A549 (cell line): ENCODE data around the gene ARHGAP40. TPM values are rescaled to one million over a fixed set of nuclear protein-coding genes. Genes with fewer than 3 reads are reported as not detected.

Experiments
- ATAC-seq, 2 experiments: fragments of 200-7000 bp in 1 of 2; fragments of >200 bp in 1 of 2; cut with Nextera tagmentation in 1 of 2; cut with Tn5 transposase in 1 of 2; 3 replicates each; pipeline versions ENCODE4 v1.8.0 to v1.9.1; 2018 to 2020; ENCODE audit warnings: mild to moderate bottlenecking in 1 of 2, moderate library complexity in 1 of 2
- CTCF ChIA-PET: fragments of 300-600 bp; sonication (Branson Sonifier 250); formaldehyde crosslinking; extraction: SDS; loops from one replicate; lab custom pipeline; 2021; ENCODE audit warnings: antibody characterized with exemption, inconsistent platforms; lab: Yijun Ruan, JAX
- POLR2A ChIA-PET: fragments of 350-600 bp; formaldehyde crosslinking; extraction: SDS; loops from one replicate; lab custom pipeline; 2021; ENCODE audit warnings: antibody characterized with exemption, inconsistent platforms; lab: Yijun Ruan, JAX
- DNase-seq, 2 experiments: peaks; one replicate each; pipeline versions ENCODE4 v3.0.0 to v3.0.0-alpha.2; 2011 to 2016; ENCODE audit warnings: low read depth in 1 of 2, low spot score in 1 of 2
- FAIRE-seq: peaks from 2 replicates; lab custom pipeline; 2011; peaks lifted over from hg19 to GRCh38; lab: Jason Lieb, UNC
- H3K27ac ChIP-seq, 2 experiments: fragments of >200 bp; sonication (Bioruptor Twin); formaldehyde crosslinking; 3 replicates each; pipeline ENCODE4 v1.5.1; 2016 to 2017
- H3K4me1 ChIP-seq: fragments of >200 bp; sonication (Bioruptor Twin); formaldehyde crosslinking; 3 replicates; pipeline ENCODE4 v1.6.1; 2016
- H3K4me2 ChIP-seq: fragments of >200 bp; sonication (Bioruptor Twin); formaldehyde crosslinking; 3 replicates; pipeline ENCODE4 v1.6.1; 2016
- H3K4me3 ChIP-seq: fragments of >200 bp; sonication (Bioruptor Twin); formaldehyde crosslinking; 3 replicates; pipeline ENCODE4 v1.5.1; 2016
- H3K9me3 ChIP-seq: fragments of >200 bp; sonication (Bioruptor Twin); formaldehyde crosslinking; 3 replicates; pipeline ENCODE4 v1.6.1; 2016
- BHLHE40 ChIP-seq: IDR thresholded peaks from 2 replicates; pipeline ENCODE4 v1.6.1; 2012; ENCODE audit warnings: low read depth, low read length, inconsistent platforms
- CHD2 ChIP-seq: fragments of 150-350 bp; IDR thresholded peaks from 2 replicates; pipeline ENCODE4 v1.6.1; 2014; ENCODE audit warnings: low read length; ENCODE audit not compliant: partially characterized antibody
- CHD4 ChIP-seq: fragments of 200-600 bp; sonication (generic); IDR thresholded peaks from 2 replicates; pipeline ENCODE4 v1.6.1; 2016; ENCODE audit warnings: antibody characterized with exemption, mild to moderate bottlenecking, borderline replicate concordance
- ELK1 ChIP-seq: fragments of 150-350 bp; IDR thresholded peaks from 2 replicates; pipeline ENCODE4 v1.6.1; 2014; ENCODE audit warnings: low read depth, mild to moderate bottlenecking, low read length
- EP300 ChIP-seq, 2 experiments: fragments of >200 bp; sonication (Bioruptor Twin); formaldehyde crosslinking; IDR thresholded peaks; 2 replicates in 1 of 2; 3 replicates in 1 of 2; pipeline ENCODE4 v1.6.1; 2016 to 2017
- FOSB ChIP-seq: fragments of 250-450 bp; sonication (Bioruptor Pico); IDR thresholded peaks from 2 replicates; pipeline ENCODE4 v1.5.0; 2020; ENCODE audit warnings: mild to moderate bottlenecking, moderate library complexity
- FOSL2 ChIP-seq, 2 experiments: fragments of 450-650 bp in 1 of 2; fragments of >200 bp in 1 of 2; sonication (Bioruptor Twin) in 1 of 2; formaldehyde crosslinking; IDR thresholded peaks; 2 replicates each; pipeline versions ENCODE4 v1.5.0 to v1.6.1; 2016 to 2020; ENCODE audit warnings: mild to moderate bottlenecking in 1 of 2, moderate library complexity in 1 of 2
- FOXS1 ChIP-seq: fragments of 250-450 bp; sonication (Bioruptor Pico); IDR thresholded peaks from 2 replicates; pipeline ENCODE4 v1.5.0; 2020; ENCODE audit warnings: mild to moderate bottlenecking, moderate library complexity
- HDAC2 ChIP-seq: fragments of 200-600 bp; sonication (generic); IDR thresholded peaks from 2 replicates; pipeline ENCODE4 v1.6.1; 2016
- HOXA7 ChIP-seq: fragments of 250-450 bp; sonication (Bioruptor Pico); IDR thresholded peaks from 2 replicates; pipeline ENCODE4 v1.5.0; 2020; ENCODE audit warnings: mild to moderate bottlenecking, moderate library complexity
- HOXB5 ChIP-seq: fragments of 250-450 bp; sonication (Bioruptor Pico); IDR thresholded peaks from 2 replicates; pipeline ENCODE4 v1.5.0; 2020; ENCODE audit warnings: mild to moderate bottlenecking, moderate library complexity
- JUN ChIP-seq, 2 experiments: fragments of >200 bp; sonication (Bioruptor Twin); formaldehyde crosslinking; IDR thresholded peaks; 2 replicates in 1 of 2; 3 replicates in 1 of 2; pipeline ENCODE4 v1.6.1; 2016 to 2017
- MAFK ChIP-seq: fragments of 450-650 bp; IDR thresholded peaks from 2 replicates; pipeline ENCODE4 v1.6.1; 2014; ENCODE audit not compliant: partially characterized antibody
- NR3C1 ChIP-seq: fragments of >200 bp; sonication (Bioruptor Twin); formaldehyde crosslinking; IDR thresholded peaks from 3 replicates; pipeline ENCODE4 v1.6.1; 2017
- PHF8 ChIP-seq: fragments of 200-600 bp; sonication (generic); IDR thresholded peaks from 2 replicates; pipeline ENCODE4 v1.6.1; 2016; ENCODE audit warnings: low read depth, mild to moderate bottlenecking, antibody characterized with exemption, moderate library complexity, borderline replicate concordance
- POLR2AphosphoS2 ChIP-seq: conservative IDR thresholded peaks from 2 replicates; pipeline ENCODE4 v1.6.1; 2012; ENCODE audit warnings: low read length, improper control_type of control experiment, inconsistent platforms
- RCOR1 ChIP-seq: fragments of 150-350 bp; IDR thresholded peaks from 2 replicates; pipeline ENCODE4 v1.6.1; 2014; ENCODE audit warnings: antibody characterized with exemption, low read length, low read depth
- TFCP2L1 ChIP-seq: fragments of 250-450 bp; sonication (Bioruptor Pico); IDR thresholded peaks from 2 replicates; pipeline ENCODE4 v1.5.0; 2021; ENCODE audit warnings: mild to moderate bottlenecking
- USF2 ChIP-seq: fragments of 450-650 bp; IDR thresholded peaks from 2 replicates; pipeline ENCODE4 v1.6.1; 2014; ENCODE audit warnings: antibody characterized with exemption
- ZFP36 ChIP-seq: fragments of 450-650 bp; IDR thresholded peaks from 2 replicates; pipeline ENCODE4 v1.6.1; 2014; ENCODE audit warnings: borderline replicate concordance; ENCODE audit not compliant: partially characterized antibody
- ZSCAN20 ChIP-seq: fragments of 250-450 bp; sonication (Bioruptor Pico); IDR thresholded peaks from 2 replicates; pipeline ENCODE4 v1.8.0; 2022; ENCODE audit warnings: mild to moderate bottlenecking, moderate library complexity
- WGBS: methylation state at CpG from one replicate; pipeline ENCODE4 v1.1.6; 2017; ENCODE audit errors: missing lambda C conversion rate; 5-methylcytosine and 5-hydroxymethylcytosine counted together
- polyA plus RNA-seq, 4 experiments: library from polyadenylated mRNA; depleted of rRNA in 3 of 4; stranded (reverse); fragments of >200 nt; fragmentation: RNase III in 1 of 4; extraction: RNeasy Plus Mini Kit Qiagen cat#74134 plus additional on column Dnase treatment in 1 of 4; gene quantifications; 2 replicates in 3 of 4; 3 replicates in 1 of 4; pipeline ENCODE4 v1.2.3, GENCODE V29; 2011 to 2017
- TF ChIP-seq, protein P1 (sequence below): fragments of 250-450 bp; sonication (Bioruptor Pico); IDR thresholded peaks from 2 replicates; pipeline ENCODE4 v1.5.0; 2020; ENCODE audit warnings: low read depth, mild to moderate bottlenecking, moderate library complexity
- TF ChIP-seq, protein P2 (sequence below): IDR thresholded peaks from 2 replicates; pipeline ENCODE4 v1.6.1; 2012; ENCODE audit warnings: low read depth, borderline replicate concordance

ARHGAP40 gene
- polyA plus RNA-seq, 2 of the 4 experiments (the other 2 are of a cell fraction), result not detected

GRCh38 chr20:38579921-38580320, 21.7 kb upstream of the ARHGAP40 start:
- ATAC-seq (no peak), FAIRE-seq (no peak), DNase-seq (no peak)
- ChIA-PET POLR2A (no interaction called here), CTCF (interaction anchor here (0.8 to 1.2 kb wide), 6 partner anchors 9 to 69 kb away, joined by 3 to 4 read pairs (median 3); no protein-coding TSS in a partner anchor)
- no peak overlapping the region for H3K27ac ChIP-seq
- WGBS, result 95% methylated on average over 4 of the region's 4 CpGs
- H3K4me1 ChIP-seq, result no peaks in the 10 kb centered on the region
- no peak overlapping the region for H3K4me2 ChIP-seq
- no peak for TF ChIP-seq FOSB (CRISPR knock-in tag)
- TF ChIP-seq CHD2, result no peak
- TF ChIP-seq, protein P1, sequence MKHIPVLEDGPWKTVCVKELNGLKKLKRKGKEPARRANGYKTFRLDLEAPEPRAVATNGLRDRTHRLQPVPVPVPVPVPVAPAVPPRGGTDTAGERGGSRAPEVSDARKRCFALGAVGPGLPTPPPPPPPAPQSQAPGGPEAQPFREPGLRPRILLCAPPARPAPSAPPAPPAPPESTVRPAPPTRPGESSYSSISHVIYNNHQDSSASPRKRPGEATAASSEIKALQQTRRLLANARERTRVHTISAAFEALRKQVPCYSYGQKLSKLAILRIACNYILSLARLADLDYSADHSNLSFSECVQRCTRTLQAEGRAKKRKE (CRISPR knock-in tag), result no peak
- no peak for TF ChIP-seq HDAC2
- no peak for TF ChIP-seq HOXB5 (CRISPR knock-in tag)
- TF ChIP-seq, protein P2, sequence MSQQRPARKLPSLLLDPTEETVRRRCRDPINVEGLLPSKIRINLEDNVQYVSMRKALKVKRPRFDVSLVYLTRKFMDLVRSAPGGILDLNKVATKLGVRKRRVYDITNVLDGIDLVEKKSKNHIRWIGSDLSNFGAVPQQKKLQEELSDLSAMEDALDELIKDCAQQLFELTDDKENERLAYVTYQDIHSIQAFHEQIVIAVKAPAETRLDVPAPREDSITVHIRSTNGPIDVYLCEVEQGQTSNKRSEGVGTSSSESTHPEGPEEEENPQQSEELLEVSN, result no peak
- TF ChIP-seq FOXS1 (CRISPR knock-in tag), result no peak
- TF ChIP-seq ZFP36, result no peak
- TF ChIP-seq JUN (IDR thresholded peaks at IDR 0.05), result no peak
- no peak for TF ChIP-seq NR3C1
- no peak for TF ChIP-seq USF2
- no peak for TF ChIP-seq TFCP2L1 (CRISPR knock-in tag)
- no peak for TF ChIP-seq POLR2AphosphoS2
- no peak for TF ChIP-seq CHD4
- TF ChIP-seq RCOR1, result no peak
- H3K9me3 ChIP-seq, result no peaks in the 10 kb centered on the region
- H3K4me3 ChIP-seq, result no peak overlapping the region

DNA sequence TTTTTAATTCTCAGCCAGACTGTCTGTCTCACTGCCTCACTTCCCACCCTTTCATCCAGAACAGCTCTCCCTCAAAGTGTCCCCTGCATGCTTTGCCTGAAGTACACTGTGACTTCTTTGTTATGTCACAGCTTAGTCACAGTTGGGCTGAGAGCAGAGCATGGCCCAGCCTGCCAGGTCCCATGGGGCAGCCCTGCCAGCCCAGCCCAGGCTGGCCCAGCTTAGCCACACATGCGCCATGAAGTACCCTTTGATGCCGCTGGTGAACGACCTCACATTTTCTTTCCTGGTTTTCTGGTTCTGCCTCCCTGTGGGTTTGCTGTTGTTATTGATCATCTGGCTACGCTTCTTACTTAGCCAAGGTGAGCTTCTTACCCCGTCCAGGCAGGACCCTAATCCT, 20.6 kb upstream of the ARHGAP40 start, which contains the start of gene ADIG:
Gene ADIG (plus strand): TSS at position 185 of the 400 bp plus-strand sequence. CDS start 54 bp downstream, at position 239.
- ChIA-PET POLR2A (no interaction called here), CTCF (interaction anchor here (0.6 to 1.0 kb wide), 4 partner anchors 10 to 23 kb away, joined by 3 read pairs; no protein-coding TSS in a partner anchor)
- WGBS, result 87% methylated on average over 5 of the region's 5 CpGs
- TF ChIP-seq USF2, result no peak
- TF ChIP-seq POLR2AphosphoS2, result no peak
- TF ChIP-seq ZSCAN20 (CRISPR knock-in tag), result no peak
- no peak for TF ChIP-seq HOXA7
- no peak for TF ChIP-seq CHD2
- TF ChIP-seq MAFK, result no peak
- no peak for TF ChIP-seq NR3C1
- TF ChIP-seq JUN (IDR thresholded peaks at IDR 0.05), result no peak
- no peak for TF ChIP-seq ELK1
- TF ChIP-seq FOSL2 (IDR thresholded peaks at IDR 0.05), result no peak
- TF ChIP-seq FOSL2 (CRISPR knock-in tag; IDR thresholded peaks at IDR 0.05), result no peak
- no peak for TF ChIP-seq RCOR1
- no peak for TF ChIP-seq PHF8
- no peak for TF ChIP-seq FOSB (CRISPR knock-in tag)
- no peak for TF ChIP-seq BHLHE40
- TF ChIP-seq ZFP36, result no peak
- no peak for TF ChIP-seq EP300 (IDR thresholded peaks at IDR 0.05)
- Histone ChIP-seq H3K27ac (no peak within 1 kb of the TSS), H3K9me3 (no peaks in the 10 kb centered on the region), H3K4me1 (no peaks in the 10 kb centered on the region), H3K4me3 (no peak within 1 kb of the TSS), H3K4me2 (no peak within 1 kb of the TSS)
- DNase-seq (no peak), ATAC-seq (peak; percentile 20 to 39; a peak in 1 of 6 replicates), FAIRE-seq (no peak)
